Stimulated activated CD8-positive, alpha-beta memory T cell treated with anti-CD3 and anti-CD28 coated beads, Interleukin-12 subunit alpha, Interleukin-12 subunit beta, amount 100 ng/mL, for 24 hours (primary cell): ENCODE data around the gene AKAP6.

Source experiments
- DNase-seq: peaks from one replicate; pipeline ENCODE4 v3.0.0-alpha.2; 2020; ENCODE audit errors: extremely low read depth

Gene AKAP6

DNA sequence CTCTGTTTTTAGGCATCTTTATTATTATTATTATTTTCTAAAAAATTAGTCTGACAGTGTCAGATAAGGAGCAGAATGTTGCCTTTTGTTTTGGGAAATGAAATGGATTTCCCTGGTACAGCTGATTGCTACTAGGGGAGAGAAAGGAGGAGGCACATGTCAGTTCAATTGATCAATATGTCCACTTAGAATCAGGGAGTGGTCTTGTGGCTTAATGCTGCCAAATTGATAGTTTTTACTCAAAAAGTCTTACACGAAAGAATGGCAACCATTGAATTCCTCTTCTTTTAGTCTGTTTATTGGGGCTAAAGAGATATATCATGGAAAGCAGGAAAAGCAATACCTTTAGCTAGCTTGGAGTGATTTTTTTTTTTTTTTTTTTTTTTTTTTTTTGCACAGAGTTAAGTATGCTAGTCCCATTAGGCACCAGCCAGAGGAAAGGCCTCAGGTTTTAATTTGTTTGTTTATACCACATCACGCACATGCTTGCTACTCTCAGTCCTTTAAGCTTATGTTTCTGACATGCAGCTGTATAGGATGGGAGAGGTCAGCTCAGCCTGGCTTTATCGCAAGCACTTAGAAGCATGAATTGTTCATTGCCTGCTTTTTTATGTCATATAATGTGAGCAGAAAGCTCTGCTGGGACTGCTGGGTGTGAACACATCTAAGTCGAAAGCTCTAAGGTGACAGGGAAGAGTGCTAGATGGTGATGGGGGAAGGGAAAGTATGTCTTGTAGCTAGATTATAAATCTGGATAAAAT is 1.4 kb downstream of the AKAP6 start:
- DNase-seq, result no peak

DNA sequence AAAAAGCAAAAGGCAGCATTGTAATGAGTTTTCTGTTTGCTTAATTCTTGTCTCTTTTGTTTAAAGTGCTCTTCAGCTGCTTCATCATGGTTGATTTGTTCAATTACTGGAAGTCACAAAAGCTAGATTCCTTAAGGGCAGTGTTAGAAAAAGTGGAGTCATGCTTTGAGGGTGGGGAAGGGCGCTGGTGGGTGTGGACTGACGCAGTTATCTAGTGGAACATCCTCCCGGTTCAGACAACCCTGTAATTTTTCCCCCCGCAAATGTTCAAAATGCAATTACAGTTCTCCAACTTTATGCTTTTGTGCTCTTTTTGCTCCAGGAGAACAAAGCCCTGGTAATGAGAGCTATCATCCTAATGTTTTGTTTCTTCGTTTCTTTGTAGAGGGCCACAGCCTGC is 2.1 kb downstream of the AKAP6 start:
- no peak for DNase-seq

DNA sequence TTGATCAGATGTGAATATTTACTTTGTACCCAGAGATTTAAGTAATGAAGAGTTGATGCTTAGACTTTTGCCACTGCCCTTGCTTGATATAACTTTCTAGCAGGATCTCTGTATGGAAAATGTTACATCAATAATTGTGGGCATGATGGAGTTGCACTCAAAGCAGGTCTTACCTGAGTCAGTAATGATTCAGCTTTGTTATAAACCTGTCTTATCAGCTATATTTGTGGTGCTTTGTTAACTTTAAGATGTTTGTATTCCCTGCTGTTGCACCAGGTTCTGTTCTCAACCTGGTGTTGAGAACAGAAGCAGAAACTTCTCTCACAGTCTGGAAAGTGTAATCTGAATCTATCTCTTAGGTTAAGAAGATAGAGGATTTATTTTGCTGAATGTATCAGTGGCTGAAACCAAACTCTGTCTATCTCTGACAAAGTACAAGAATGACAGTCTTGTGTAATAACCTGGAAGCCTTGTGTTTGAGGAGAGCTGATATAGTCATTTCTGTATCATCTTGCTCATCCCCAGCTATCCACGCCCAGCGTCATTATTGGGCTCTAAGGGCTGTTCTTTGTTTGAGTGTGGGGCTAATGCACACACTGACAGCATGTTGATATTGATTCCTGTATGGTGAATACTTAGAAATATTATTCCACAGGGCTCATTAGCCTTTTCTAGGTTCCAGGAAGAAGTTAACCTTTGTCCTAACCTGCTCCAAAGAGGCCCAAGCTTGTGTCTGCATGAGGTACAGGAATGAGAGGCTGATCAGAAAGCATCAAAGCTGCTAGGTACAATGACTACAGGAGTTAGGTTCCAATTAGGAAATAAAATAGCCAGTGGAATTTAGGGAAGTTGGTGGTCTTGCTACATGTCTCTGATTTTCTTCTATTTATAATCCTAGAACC is 3.6 kb downstream of the AKAP6 start:
- DNase-seq, result no peak

DNA sequence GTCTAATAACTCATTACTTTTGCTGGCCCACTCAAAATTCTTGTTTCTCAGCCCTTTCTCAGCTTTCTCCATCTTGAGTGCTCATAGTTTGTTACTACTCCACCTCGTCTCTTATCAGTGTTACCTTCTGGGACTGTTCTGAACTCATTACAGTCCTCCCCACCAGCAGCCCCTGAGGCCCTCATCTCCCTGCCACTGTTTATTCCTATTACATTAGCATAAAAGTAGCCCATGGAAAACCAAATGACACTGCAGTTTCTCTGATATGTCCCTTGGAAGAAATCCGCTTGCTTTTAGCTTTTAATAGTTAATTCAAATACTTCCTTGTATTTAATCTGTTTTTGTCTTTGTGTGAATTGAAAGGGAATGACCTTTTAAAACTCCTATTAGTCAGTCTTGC is 7.6 kb downstream of the AKAP6 start:
- no peak for DNase-seq

DNA sequence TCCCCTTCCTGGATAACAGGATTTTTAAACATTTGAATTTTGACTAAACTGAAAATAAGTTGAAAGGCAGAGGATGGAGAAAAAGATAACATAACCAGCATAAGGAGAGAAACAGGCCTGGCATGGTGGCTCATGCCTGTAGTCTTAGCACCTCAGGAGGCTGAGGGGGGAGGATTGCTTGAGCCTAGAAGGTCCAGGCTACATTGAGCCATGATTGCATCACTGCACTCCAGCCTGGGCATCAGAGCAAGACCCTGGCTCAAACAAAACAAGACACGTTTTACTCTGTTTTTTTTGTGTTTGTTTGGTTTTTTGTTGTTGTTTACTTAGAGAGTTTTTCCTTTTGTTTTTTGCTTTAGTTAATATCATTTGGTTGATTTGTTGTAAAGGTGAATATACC is 8.7 kb downstream of the AKAP6 start:
- no peak for DNase-seq

DNA sequence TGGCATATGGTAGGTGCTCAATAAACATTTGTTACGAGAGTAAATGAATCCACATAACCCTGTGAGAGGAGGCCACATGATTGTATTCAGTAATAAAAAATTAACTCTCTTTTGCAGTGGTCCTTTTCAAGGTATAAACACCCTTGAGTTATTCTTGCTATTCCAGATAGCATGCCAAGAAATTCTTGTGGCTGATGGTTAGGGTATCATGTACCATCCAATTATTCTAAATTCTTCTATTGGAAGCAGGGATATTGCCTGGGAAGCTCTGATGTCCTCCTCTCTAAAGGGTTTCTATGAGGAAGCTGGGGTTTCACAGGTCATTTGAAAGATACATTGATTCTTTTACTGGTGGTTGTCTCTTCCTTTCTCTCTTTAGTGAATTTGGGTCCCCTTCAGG is 10.1 kb downstream of the AKAP6 start:
- DNase-seq, result no peak

DNA sequence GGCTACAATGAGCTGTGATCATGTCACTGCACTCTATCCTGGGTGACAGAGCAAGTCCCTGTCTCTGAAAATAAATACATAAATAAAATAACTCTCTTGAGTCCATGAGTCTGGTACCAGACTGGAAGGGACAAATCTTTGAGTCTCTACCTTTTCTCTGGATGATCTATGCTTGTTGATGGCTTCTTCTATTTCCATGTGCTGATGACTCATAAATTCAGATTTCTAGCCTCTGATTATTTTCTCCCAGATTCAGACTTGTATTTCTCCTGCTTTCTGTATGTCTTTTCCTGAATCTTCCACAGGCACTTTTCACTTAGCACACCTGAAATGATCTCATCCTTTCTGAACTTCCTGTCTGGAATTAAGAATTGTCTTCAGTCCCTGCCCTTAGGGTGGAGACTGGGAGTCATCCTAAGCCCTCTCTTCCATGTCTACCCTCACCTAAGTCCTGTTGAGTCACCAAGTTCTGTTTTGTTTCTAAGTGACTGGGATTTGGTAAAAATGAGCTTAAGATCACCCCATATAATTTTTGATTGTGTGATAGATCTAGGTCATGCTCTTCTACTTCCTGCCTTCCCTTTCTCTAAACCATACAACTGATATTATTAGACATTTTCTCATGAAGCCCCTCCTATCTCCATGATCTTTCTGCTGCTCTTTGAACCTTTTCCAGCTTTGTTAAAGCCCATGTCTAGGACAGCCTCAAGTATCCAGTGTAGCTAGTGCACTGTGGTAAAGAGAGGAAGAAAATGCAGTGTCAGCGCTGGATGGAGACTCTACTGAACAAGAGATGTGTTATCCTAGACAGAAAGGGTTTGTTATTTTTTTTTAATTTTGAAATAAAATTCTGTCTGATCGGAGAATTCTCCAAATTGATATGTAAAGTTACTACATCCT is 13.1 kb downstream of the AKAP6 start:
- no peak for DNase-seq

DNA sequence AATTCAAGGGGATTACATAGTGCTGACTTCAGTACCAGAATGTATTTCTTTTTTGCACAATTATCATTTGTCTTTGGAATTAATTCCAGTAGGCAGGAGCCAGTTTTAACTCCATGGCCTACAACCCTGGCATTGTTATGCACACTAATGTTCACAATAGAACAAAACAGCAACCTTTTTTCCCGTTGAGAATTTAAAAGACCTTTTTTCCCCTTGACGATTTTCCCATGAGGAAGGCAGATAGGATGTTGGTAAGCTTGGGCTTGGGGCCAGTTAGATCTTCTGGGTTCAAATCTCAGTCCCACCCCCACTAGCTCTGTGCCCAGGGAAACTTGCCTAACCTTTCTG is 13.7 kb downstream of the AKAP6 start:
- no peak for DNase-seq

DNA sequence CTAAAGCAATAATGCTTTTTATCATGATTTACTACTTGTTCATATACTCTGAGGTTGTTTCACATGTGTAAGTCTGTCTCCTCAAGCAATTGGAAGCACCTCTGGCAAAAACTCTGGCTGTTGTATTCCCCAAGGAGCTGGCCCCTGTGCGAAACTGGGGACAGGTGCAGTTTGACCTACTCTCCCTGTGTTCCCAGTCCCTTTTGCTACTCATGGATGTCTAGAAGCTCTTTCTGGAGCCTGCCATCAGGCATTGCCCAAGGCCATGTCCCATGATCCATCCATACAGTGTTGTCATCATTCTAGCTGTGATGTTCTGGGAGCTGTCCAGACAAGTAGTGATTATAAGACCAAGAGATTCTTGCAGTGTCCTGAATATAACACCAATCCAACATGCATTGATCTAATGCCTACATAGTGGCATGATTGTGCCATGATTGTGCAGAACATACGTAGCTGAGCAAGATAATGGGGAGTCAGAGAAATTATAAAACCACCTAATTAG is 14.9 kb downstream of the AKAP6 start:
- DNase-seq, result no peak

DNA sequence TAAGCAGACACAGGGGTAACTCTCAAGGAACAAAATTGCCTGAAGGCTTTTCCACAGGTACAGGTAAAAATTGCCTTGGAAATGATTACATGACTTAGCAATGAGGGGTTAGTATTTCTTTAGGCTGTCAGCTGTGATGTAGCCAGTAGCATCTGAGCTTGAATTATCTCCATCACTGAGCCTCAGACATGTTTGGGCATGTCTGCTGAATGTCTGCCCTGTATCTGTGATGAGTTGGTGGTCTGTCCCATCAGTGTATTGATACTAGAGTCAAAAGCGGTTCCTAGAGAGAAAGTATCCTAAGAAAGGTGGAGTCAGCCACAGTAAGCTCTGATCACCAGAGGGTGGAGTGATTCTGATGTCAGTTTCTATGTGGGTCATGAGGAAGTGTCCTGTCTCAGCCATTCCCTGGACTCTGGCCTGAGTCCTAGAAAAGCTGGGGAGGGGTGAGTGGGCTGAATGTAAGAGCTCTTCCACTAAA is 16.3 kb downstream of the AKAP6 start:
- no peak for DNase-seq

DNA sequence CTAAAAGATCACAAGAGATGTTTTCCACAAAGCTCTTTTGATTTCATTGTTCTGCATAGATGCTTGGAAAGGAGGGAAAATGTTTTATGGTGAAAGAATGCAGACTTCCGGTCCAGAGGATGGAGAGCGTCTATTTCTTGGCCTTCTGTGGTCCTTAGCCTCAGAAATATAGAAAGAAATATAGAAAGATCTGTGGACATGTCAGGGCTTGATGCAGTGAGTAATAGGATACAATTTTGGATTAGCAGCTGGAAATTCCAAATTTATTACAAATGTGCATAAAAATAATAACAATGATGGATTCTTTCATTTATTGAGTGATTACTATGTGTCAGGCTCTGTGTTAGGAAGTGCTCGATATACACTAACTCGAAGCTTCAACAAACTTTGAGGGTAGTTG is 20.2 kb downstream of the AKAP6 start:
- DNase-seq, result no peak

DNA sequence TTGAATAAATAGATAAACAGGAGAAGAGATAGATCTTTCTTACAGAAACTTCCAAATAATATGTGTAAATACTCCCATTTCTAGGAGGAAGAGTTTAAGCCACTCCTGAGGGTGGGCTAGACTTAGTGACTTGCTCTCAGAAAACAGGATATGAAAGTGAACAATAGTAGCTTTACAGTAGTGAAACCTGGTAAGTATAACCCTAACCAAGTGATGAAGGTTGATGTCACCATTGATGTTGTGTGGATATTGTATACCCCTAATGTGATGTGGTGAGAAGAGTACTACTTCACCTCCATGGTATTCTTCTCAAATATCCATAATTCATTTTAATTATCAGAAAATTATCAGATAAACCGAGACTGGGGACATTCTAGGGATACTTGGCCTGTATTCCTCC is 20.9 kb downstream of the AKAP6 start:
- DNase-seq, result no peak

DNA sequence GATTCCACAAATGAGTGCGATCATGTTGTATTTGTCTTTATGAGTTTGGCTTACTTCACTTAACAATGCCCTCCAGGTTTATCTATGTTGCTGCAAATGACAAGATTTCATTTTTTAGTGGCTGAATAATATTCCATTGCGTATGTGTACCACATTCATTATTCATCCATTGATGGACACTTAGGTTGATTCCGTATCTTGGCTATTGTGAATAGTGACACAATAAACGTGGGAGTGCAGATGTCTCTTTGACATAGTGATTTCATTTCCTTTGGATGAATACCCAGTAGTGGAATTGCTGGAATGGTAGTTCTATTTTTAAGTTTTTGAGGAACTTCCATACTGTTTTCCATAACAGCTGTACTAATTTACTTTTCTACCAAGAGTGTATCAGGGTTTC is 23.5 kb downstream of the AKAP6 start:
- no peak for DNase-seq

DNA sequence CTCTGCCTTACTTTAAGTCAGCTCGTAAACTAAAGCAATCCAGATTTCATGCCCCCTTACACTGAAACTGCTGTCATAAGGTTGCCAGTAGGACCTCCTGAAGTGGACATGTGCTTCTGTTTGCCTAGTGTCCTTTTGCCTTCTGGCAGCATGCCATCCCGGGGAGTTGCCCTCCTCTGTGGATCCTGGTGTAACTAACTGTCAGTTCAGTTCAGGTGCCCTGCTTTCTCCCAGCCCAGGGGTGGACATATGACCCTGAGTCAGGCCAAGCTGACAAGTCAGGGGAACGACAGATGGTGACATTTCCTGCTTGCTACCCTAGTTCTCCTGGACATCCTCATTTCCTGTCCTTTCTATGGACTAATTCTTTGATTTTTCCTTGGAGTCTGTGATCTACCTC is 25.6 kb downstream of the AKAP6 start:
- DNase-seq, result no peak

DNA sequence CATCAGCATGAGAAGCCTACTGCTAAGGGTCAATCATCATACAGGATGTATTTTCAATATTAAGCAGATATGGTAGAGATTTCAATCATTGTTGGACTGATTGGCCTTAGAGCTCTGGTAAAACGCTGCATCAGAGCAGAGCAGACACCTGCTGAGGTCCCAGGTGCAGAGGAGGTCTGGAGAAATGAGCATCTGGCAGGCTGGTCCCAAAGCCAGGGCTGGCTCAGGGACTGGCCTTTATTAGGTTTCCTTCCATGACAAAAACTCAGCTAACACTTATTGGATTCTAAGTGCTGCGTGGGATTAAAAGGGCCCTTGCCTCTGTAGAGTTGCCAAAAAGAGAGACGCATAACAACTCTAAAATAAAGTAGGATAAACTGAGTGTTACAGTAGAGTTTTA is 29.7 kb downstream of the AKAP6 start:
- no peak for DNase-seq

DNA sequence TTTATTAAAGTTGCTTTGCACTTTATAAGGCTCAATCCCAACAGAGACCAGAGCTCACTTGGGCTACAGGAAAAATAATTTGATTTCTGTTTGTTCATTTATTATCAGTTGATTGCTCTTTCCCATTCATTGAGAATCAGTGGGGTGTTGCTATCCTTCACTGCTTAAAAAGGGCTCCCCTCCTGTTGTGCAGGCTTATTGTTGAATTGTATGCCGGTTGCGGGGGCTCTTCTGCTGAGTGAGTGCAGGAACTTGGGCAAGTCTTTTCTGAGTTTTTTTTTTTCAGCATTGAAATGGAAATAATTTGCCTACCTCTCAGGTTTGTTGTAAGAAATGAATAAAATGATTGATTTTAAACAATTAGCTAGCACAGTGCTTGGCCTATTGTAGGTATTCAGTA is 32.6 kb downstream of the AKAP6 start:
- DNase-seq, result no peak

DNA sequence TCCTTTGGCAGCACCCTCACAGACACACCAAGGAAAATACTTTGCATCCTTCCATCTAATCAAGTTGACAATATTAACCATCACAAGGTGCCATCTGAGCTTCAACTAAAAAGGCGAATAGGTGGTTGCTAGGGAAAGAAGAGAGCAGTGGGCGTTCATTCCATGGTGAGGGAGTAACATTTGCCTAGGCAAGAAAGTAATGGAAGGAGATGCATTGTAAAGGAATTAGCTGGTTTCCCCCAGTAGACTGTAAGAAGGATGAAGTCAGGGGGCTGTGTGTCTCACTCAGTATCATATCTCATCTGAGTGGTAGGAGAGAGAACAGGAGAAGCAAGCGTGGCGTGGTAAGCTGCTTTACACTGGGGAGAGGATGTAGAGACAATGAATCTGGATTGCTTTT is 34.7 kb downstream of the AKAP6 start:
- no peak for DNase-seq

DNA sequence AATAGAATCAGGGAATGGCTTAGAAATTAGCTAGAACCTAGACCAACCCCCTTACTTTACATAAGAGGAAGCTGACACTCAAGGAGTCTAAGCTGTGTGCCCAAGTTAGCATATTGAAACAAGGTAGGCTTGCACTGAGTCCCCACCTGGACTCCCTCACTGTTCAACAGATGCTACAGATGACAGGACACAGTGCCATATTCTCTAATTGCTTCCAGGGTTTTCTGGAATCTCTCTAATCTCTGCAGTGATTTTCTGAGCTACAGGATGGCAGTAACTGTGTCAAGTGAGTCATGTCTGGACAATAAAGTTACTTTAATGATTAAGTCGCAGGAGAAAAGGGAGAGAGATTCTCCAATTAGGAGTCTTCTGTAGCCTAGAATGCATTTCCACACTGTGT is 35.8 kb downstream of the AKAP6 start:
- DNase-seq, result no peak

DNA sequence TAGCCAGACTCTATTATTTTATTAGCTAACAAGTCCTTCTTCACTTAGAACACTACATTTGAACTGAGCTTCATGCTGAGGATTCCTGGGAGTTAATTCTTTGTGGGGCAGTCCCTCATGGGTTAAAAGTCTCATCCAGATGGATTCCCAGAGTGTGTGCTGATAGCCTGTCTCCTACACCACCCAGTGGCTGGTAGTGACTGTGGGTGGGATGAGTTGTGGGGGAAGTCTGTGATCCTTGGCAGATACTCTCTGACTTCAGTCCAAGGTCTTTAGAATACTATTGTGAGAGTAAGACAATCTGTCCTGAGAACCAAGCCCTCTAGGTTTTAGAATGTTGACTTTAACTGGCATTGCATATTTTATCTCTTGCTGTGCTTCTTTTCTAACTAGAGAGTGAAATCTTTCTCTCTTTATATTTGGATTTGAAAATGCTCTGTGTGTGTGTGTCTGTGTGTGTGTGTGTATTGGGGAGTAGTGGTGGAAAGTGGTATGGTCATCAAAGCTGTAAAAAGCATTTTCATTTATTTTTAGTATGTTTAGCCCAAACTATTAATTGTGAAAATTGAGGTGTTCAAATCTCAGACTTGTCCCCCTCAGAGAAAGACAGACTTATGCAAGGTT is 37.3 kb downstream of the AKAP6 start:
- DNase-seq, result no peak

DNA sequence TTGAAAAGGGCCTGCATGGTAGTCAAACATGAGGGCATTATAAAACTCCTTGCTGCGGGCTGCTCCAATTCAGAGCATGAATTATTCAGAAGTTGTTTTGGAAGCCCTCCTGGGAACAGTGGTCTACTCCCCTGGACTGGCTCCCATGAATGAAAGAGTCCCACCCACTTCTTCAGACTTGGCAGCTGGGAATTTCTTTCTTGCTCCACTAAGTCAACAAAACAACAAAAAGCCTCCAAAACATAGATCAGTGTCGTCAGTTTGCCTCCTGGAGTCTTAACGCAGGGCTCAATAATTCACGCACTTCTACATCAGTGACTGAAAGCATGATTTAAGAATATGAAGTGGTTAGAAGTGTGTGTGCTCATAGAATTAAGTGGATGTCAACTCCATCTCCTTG is 37.9 kb downstream of the AKAP6 start:
- no peak for DNase-seq

DNA sequence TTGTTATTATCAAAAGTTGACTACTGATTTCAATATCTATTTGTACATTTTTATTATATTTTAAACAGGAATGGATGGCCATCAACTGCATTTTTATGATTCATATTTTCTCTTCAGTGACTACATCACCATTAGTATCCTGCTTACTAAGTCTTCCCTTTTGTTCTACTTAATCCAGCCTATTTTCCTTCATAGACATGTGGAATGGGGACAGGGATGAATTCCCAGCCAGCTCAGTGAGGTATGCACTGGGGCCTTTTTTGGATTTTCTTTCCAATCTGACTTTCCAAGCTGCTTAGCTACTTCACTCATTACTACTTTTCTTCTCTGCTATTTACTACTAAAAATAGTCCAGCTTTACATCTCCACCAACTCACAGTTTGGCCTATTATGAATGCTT is 38.4 kb downstream of the AKAP6 start:
- DNase-seq, result no peak

DNA sequence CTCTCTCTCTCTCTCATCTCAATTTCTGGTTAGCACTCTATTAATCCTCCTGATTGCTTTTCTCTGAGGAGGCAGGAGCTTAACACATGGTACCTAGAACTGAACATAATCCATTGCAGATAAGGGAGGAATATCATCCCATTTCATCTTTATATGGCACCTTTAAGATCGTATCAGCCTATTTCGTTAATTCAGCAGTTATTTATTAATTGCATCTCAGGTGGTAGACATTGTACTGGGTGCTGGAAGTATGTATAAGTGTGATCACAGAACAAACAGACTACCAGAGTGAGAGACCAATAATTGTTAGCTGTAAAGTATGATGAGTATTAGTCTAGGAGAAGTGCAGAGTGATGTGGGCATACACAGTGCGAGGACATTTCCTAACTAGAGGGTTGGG is 39.0 kb downstream of the AKAP6 start:
- no peak for DNase-seq
